EL (cell line): ENCODE measurements around the gene TSPY2.
"Not testable (repeated sequence)": the region's sequence is repeated elsewhere in the genome, so short reads cannot be mapped to it uniquely, and the experiment has no call there.

Source experiments
- DNase-seq: peaks from one replicate; pipeline ENCODE4 v3.0.0-alpha.2; 2016

TSPY2 gene

DNA sequence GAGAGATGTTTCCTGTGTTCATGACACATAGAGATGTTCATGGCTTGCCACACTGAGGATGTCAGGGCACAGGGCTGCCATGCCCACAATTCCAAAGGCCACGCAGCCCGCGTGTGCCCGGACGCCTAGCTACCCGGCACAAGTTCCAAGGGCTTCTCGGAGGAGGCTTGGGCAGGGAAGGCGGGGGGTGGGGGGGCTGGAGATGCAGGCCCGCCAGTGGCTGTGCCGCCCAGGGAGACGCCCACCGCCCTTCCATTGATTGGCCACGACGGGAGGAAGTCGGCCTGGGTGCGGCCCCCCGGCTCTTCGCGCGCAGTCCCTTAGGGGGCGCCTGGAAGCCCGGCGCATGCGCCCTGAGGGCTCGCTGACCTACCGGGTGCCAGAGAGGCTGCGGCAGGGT lies at the start of gene TSPY2:
Gene TSPY2, plus strand, starts transcription at position 301 of the 400 bp plus-strand sequence. Its CDS starts 46 bp downstream, at position 347.
- not testable (repeated sequence) for DNase-seq

DNA sequence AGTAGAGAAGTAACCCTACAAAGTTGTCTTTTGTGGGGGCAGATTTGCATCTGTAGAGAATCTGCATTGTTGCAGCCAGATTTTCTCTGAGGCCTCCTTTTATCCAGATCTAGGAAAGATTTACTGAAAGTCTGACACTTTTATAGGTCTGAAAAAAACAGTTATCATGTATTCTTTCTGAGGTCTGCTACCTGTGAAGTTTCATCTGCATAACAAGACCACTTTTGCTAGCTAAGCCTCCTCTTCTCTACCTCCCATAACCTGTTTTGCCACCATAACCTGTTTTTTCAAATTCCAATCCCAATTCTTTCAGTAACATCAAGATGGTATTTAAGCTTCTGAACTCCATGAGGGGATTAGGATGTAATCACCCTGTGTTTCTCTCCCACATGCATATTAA lies 36.5 kb upstream of the TSPY2 start:
- DNase-seq = not testable (repeated sequence)

DNA sequence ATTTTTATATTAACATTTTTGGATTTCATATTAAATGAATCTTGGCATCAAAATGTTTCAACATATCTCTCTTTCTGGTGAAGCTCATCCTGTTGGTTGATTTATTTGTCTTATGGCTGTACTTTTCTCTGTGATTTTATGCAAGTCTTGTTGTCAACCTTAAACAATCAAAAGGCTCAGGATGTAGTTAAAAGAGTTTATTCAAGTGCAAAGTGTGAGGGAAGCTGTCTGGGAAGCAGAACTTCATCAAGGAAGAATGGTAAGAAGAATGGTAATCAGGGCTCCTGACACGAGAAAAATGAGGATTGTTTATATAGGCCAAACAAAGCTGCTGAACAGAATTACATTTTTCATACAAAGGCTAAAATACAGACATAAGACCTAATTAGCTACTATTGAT lies 29.0 kb upstream of the TSPY2 start:
- DNase-seq = not testable (repeated sequence)

DNA sequence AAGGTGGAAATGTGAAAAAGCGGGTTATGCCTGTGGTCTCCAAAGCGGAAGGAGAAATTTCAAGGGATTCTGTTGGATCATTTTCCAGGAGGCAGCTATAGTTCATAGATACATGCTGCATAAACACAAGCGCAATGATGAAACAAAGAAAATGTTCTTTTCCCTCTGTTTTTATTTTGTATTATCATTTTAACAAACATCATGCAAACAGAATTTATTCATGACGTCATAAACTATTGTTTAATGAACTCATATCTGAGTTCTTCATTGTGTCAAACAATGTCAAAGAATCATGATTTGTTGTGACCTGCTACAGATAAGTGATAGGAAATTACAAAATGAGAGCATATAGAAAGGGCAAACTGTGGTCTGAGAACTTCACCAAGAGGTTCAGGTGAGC lies 23.8 kb downstream of the TSPY2 start:
- DNase-seq = not testable (repeated sequence)
